NCI-H146 treated with DMSO at 0.1 percent for 48 hours (cell line): ENCODE data around the gene ENGASE.
"Not testable (repeated sequence)": the region's sequence is repeated elsewhere in the genome, so short reads cannot be mapped to it uniquely, and the experiment has no call there.

Experiments
- DNase-seq: peaks from one replicate; lab custom pipeline; 2025; ENCODE audit not compliant: unreplicated experiment; lab: John Stamatoyannopoulos, UW

The ENGASE gene

DNA sequence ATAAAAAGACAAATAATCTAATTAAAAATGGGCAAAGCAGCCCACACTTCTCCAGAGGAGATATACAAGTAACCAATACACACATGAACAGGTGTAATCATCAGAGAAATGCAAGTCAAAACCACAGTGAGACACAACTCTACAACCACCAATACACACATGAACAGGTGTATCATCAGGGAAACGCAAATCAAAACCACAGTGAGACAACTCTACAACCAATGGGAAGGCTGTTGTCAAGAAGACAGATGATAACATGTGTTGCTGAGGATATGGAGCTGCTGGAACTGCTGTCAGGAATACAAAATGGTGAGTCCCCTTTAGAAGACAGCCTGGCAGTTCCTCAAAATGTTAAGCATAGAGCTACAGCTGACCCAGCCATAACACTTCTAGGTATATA, 22.5 kb upstream of the ENGASE start:
- no peak for DNase-seq

DNA sequence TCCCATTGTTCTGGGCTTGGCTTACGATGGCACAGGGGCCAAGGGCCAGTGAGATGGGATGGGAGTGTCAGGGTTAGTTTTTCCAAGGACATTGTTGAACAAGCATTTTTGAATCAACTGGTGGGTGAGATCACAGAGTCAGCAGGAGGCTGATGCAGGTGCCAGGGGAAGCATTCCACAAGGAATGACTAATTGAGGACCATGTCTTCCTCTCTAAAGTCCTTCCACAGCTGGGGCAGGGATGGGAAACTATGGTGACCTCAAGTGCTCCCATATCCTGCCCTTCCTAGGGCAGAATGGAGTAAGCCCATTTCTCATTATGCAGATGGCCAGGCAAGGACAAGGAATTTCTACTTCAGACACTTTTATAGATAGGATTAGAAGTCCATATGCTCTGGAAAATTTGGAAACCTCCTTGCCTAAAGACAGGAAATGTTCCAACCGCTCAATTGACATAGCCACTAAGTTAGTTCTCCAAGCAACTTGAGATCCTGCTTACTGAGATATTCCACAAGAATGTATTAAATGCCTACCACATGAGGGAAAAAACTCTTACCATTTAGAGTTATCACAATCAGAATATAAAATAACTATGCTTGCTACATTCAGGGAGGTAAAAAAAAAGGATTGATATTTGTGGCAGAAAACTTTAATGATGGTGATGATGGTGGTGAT, 21.2 kb upstream of the ENGASE start:
- DNase-seq, result no peak

DNA sequence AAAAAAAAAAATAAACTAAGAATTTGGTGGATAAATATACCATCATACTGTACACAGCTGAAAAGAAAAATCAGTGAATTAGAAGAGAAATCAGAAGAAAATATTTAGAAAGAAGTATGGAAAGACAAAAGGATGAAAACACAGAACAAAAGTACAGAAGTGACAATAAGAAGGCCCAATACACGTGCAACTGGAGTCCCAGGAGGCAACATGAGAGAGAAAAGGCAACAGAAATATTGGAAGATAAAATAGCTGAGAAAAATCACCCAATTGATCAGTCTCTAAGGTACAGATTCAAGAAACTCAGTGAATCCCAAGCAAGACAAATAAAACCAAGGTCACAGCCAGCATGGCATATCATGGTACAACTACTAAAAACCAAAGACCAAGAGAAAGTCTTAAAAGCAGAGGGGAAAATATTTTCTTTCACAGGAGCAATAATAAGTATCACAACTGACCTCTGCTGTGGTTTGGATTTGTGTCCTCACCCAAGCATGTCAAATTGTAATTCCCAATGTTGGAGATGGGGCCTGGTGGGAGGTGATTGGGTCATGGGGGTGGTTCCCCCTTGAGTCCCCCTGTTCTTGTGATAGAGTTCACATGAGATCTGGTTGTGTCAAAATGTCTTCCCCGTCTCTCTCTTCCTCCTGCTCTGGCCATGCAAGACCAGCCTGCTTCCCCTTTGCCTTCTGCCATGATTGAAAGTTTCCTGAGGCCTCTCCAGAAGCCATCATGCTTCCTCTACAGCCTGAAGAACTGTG, 20.2 kb upstream of the ENGASE start:
- DNase-seq, result no peak

DNA sequence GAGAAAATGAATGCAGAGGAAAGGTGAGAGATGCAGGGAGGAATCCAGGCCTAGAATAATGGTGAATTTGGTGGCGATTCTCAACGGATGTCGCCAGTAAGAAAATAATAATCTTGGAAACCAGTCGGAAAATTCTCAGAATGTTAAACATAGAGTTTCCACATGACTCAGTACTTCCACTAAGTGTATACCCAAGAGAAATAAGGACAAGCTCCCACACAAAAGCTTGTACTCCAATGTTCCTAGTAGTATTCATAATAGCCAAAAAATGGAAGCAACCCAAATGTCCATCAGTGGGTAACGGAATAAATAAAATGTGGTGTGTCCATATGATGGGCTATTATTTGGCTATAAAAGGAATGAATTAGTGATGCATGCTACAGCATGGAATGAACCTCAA, 19.4 kb upstream of the ENGASE start:
- DNase-seq, result no peak

DNA sequence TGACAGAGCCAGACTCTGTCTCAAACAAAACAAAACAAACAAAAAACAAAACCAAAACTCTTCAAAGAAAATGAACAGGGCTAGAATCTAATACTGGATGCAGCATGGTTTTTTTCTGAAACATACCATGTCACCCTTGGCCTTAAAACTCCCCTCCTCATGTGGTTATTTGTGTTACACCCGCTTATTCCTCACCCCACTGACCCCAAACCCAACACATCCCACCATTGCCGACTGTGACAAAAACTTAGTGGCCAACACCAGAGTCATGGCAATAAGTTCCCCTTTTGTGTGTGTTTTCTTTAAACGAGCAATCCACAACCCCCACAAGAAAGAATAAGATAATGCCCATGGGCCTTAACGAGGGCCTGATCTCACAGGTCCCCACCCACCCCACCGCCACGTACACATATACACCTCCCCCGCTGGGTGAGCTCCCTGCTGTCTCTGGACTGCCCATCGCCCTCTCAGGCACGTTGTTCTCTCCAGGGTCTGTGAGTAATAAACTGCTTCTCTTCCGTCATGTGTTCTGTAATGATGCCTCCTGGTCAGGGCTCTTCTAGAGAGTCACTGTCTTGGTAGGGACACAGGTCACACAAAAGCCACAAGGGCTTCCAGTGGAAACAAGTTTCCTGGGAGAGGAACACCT, 16.8 kb upstream of the ENGASE start:
- DNase-seq, result no peak

DNA sequence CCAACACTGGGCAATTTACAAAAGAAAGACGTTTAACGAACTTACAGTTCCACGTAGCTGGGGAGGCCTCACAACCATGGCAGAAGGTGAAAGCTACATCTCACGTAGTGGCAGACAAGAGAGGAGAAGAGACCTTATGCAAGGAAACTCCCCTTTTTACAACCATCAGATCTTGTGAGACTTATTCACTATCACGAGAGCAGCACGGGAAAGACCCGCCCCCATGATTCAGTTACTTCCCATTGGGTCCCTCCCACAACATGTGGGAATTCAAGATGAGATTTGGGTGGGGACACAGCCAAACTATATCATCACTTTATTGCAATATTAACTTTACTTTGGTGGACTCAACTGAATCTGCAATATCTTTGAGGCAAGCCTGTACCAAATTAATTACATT, 11.9 kb upstream of the ENGASE start:
- no peak for DNase-seq

DNA sequence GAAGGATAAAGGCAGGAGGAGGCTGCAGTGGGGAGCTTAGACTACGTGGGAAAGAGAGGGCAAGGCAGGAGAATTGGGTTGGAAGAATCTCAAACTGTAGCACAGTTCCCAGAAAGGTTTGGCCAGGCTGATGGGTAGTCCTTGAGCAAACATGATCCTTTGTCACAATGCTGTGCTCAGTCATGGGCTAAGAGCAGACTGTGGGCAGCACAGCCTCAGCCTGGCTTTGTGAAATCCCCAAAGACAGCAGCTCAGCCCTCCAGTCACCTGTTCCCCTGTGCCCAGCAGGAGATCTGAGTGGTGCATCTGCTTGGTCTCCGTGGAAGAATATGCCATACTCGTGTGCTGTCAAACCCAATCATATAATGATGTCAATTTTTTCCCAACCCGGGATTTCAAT, 10.6 kb upstream of the ENGASE start:
- no peak for DNase-seq

DNA sequence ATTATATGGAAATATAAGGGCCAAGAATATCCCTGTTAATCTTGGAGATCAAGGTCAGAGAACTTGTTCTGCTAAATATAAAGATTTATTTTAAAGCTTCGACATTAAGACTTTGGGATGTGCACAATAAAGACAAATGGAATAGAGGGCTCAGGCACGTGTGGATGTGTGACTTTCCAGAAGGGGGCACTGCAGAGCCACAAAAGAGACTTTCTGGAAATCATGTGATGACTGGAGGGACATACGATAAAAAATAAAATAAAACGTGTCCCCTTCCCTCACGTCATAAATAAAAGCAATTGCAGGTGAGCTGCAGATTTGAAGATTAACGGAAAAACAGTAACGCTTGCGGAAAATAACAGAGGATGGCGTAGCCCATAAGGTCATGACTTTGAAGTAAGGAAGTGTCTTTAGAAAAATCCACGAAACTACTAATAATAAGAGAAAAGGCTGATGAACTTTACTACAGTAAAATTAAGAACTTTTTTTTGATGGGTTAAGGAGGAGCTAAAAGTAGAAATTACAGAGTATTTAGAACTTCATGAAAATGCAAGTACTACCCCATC, 9.4 kb upstream of the ENGASE start:
- peak; percentile 16 for DNase-seq

DNA sequence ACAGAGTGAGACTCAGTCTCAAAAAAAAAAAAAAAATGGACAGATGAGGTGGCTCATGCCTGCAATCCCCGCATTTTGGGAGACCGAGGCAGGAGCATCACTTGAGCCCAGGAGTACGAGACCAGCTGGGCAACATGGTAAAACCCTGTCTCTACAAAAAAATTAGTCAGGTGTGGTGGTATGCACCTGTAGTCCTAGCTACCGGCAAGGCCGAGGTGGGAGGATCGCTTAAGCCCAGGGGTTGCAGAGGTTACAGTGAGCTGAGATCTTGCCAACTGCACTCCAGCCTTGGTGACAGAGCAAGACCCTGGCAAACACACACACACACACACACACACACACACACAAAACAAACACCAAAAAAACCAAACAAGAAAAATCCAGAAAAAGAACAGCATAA, 7.7 kb upstream of the ENGASE start:
- DNase-seq, result no peak

DNA sequence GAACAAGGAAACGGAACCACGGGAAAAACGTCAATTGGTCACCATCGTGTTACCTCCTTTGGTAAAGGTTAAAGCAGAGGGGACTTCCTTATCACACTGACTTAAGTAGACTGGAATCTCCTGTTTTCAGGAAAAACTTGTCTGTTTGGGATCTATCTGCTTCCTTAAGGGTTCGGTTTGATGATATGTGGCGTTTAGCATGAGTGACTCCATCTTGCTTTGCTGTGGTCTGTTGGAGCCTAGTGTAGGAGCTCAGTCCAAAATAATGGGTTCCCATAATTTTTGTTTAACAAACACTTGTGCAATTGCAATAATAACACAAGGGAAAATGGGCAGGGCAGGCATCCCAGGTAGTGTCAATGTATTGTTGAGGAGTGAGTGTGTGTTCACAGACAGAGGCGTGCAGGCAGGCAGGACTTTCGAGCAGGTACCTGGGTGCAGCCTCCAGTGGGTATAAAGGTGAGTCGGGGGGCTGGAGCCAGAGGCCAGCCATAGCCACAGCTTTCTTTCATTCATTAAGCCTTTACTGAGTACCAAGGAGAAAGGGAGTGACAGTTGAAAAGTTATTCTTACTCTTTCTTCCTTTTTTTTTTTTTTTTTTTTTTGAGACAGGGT, 4.3 kb upstream of the ENGASE start:
- no peak for DNase-seq

DNA sequence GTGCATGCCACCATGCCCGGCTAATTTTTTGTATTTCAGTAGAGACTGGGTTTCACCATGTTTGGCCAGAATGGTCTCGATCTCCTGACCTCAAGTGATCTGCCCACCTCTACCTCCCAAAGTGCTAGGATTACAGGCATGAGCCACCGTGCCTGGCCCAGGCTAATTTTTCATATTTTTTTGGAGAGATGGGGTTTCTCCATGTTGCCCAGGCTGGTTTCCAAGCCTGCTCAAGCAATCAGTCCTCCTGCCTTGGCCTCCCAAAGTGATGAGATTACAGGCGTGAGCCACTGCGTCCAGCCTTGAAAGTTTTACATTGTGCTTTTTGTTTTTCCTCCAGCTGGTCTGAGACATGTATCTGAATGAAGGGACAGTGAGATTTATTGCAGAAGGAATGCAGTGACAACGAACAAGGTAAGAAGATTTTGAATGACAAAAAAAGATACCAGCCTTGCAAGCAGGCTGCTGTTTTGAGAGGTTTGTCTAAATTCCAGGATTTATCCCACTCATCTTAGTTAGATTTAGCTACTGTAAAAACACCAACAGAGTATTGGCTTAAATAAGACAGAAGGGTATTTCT, 3.4 kb upstream of the ENGASE start:
- DNase-seq, result no peak

DNA sequence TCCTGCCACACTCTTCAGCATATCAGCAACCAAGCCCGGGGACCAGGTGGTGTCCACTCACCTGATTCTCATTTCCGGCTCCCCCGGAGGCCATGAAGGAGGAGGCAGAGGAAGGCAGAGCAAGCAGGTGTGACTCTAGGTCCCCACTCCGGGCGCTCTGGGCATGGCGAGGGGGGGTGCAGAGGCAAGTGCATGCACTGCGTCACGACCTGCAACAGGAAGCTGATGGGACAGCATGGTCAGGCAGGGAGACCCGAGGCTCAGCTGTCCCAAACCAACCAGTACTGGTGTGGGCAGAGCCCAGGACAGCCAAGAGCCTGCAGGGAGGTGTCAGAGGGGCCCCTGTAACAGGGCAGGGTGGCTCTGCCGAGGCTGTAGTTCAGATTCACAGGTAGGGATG, 2.1 kb upstream of the ENGASE start:
- DNase-seq, result no peak

DNA sequence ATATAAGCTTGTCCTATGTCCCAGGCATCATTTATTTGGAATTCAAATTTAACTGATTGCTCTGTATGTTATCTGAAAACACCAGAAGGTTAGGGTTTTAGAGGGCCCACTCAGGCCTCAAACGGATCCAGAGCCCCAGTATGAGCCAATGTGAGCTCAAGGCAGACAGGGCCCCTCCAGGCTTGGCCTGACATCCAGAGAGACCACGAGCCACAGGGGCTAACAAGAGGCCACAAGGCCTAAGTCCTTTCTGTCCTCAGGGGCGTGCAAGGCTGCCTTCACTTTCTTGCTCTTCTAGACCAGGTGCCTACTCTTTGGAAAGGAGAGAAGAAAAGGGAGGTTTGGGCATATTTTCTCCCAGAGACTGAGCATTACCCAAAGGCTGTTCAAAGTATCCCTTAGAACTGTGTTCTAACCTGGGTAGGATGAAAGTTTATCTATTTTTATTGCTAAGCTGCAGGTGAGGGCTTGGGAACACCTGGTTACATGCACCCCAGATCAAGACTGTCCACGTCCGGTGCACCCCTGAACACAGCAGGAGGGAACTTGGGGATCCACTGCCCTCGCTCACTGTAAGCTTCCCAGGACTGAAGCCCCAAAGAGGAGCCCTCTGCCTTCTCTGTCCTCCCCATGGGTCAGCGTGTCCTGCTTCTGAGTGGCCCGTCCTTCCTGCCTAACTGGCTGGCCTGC, 1.5 kb upstream of the ENGASE start:
- no peak for DNase-seq

DNA sequence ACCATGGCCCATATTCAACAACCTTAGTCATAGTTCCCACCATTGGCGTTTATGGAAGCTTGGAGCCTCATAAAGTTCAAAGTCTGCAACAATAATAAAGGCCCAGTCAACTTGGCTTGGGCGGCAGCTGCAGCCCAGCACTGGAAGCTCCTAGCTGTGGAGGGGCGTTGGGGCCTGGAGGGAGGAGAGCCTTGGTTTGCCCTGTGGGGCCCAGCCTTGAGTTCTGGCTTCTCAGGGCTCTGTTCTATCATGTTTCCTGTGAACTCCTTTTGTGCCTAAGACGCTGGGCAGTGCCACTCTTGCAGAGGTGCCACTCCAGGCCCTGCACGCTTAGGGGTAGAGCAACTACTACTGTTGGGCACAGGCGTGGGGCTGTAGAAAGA, 927 bp upstream of the ENGASE start:
- no peak for DNase-seq

DNA sequence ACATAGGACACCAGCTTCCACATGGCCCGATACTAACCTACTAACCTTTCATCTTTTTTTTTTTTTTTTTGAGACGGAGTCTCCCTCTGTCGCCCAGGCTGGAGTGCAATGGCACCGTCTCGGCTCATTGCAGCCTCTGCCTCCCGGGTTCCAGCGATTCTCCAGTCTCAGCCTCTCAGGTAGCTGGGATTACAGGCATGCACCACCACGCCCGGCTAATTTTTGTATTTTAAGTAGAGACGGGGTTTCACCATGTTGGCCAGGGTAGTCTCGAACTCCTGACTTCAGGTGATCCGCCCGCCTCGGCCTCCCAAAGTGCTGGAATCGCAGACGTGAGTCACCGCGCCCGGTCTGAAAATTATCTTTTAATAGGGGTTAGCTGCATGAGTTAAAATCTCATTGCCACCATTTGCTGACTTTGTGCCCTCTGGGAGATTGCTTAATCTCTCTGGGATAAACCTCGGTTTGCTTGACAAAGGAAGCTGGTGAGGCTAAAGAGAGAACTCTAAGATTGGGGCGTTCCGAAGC, 439 bp upstream of the ENGASE start:
- DNase-seq, result not testable (repeated sequence)

DNA sequence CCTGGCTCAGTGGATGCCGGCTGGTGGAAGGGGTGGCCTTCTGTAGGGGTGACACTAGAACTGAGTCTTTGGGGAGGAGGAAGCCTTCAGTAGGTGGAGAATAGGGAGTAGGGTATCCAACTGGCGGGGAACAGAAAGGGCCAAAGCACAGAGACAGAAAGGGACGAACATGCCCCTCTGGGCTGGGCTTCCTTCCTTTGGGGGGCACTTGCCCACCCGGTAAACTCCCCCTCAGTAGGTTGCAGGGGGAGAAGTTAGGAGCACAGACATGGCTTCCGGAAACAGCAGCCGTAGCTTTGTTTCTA, 774 bp downstream of the ENGASE start:
- DNase-seq, result no peak

DNA sequence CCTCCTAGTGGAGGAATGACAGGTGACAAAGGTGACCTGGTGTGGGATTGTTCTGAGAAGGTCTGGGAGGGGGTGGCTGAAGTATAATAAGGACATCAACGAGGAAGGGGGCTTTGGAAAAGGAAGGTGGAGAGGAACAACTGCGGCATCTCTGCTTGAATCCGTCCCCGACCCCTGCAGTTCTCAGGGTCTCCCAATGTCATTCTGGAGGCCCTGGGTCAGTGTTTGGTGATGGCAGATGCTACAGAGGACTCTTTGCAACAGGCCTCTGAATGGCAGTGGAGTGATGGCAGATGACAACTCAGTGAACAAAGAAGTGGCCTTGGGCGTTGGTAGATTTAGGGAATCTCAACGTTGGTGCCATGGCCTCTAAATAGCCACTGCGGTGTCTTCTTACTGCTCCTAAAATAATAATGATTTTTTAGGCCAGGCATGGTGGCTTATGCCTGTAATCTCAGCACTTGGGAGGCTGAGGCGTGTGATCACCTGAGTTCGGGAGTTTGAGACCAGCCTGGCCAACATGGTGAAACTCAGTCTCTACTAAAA, 1.3 kb downstream of the ENGASE start:
- no peak for DNase-seq

DNA sequence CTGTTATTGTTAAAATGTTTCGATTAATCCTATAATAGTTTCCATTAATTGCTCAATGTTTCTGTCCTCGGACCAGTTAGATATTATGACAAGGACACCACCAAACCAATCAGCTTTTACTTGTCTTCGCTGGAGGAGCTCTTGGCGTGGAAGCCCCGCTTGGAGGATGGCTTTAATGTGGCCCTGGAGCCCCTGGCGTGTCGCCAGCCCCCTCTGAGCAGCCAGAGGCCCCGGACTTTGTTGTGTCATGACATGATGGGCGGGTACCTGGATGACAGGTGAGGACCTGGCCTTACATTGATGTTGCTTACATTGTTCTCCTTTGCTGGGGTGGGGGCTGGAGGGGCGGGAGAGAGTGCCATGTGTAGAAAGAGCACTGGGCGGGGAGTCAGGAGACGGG, 3.0 kb downstream of the ENGASE start:
- DNase-seq, result no peak

DNA sequence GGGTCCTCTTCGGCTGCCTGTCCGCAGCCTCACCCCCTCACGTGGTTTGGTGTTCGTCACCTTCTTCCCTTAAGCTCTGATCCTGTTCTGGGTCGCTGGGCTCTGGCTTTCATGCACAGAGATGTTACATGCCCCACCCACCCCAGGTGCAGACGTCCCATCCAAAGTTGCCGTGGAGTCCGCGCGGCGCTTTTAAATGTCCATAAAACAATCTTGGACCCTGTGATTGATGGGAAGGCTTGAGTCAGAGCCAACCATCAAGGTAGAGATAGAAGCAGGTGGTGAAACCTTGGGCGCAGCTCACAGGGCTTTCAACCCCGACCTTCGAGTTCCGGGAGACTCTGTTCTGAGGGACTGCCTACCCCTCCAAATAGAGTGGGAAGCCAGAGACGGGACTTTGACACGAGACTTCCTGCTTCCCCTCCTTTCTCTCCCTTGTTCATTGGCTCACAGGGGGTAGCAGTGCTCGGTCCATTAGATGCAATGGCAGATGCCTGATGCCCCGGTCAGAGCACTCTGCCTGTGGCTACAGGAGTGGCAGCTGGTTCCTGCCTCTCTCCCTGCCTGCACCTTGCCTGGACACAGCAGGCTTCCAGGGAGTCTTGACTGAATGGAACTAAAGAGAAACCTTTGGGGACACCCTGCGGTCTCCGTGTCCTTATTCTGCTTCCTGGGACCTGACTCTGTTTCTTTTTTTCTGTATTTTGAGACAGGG, 4.0 kb downstream of the ENGASE start:
- no peak for DNase-seq
